Endothelial cell of umbilical vein (primary cell): ENCODE measurements around the gene ITPRID2. TPM values are rescaled to one million over a fixed set of nuclear protein-coding genes. Genes with fewer than 3 reads are reported as not detected.

Source experiments
- BruUV-seq: library from RNA; stranded (reverse); fragments of 400-500 nt; replicated peaks from 2 replicates; lab custom pipeline; 2021; lab: Mats Ljungman, UMichigan
- CTCF ChIA-PET: fragments of 300-600, 350-600 bp; sonication (Branson Sonifier 250); formaldehyde crosslinking; loops from one replicate; lab custom pipeline; 2021; ENCODE audit warnings: antibody characterized with exemption, inconsistent platforms; lab: Charles Lee
- POLR2A ChIA-PET: fragments of 300-600, 350-600 bp; sonication (Branson Sonifier 250); formaldehyde crosslinking; loops from one replicate; lab custom pipeline; 2021; ENCODE audit warnings: antibody characterized with exemption, inconsistent platforms; lab: Charles Lee
- DNase-seq: peaks from one replicate; pipeline ENCODE4 v3.0.0-alpha.2; 2011; ENCODE audit warnings: low read depth, low spot score
- FAIRE-seq: peaks from 2 replicates; lab custom pipeline; 2011; peaks lifted over from hg19 to GRCh38; lab: Jason Lieb, UNC
- H2AFZ ChIP-seq: 2 replicates; pipeline ENCODE4 v1.6.0; 2012; ENCODE audit warnings: low read depth, low read length, control low read depth, inconsistent platforms
- H3K27ac ChIP-seq: 2 replicates; pipeline ENCODE4 v1.5.1; 2011; ENCODE audit warnings: low read depth, mild to moderate bottlenecking, control low read depth, low read length, moderate library complexity; ENCODE audit not compliant: insufficient read depth
- H3K27me3 ChIP-seq, 2 experiments: 2 replicates each; pipeline versions ENCODE4 v1.6.0 to v1.6.1; 2011; ENCODE audit warnings: low read length in 2 of 2, mixed read lengths in 1 of 2; ENCODE audit not compliant: control insufficient read depth in 2 of 2, insufficient read depth in 2 of 2
- H3K36me3 ChIP-seq, 2 experiments: 2 replicates in 1 of 2; 3 replicates in 1 of 2; pipeline ENCODE4 v1.5.1; 2011; ENCODE audit warnings: low read length in 2 of 2, mild to moderate bottlenecking in 1 of 2, moderate library complexity in 1 of 2; ENCODE audit not compliant: control insufficient read depth in 2 of 2, insufficient read depth in 2 of 2; ENCODE audit errors: extremely low read depth in 1 of 2
- H3K4me1 ChIP-seq: 3 replicates; pipeline ENCODE4 v1.5.1; 2011; ENCODE audit warnings: mild to moderate bottlenecking, low read length; ENCODE audit not compliant: control insufficient read depth, insufficient read depth; ENCODE audit errors: extremely low read depth
- H3K4me2 ChIP-seq: 2 replicates; pipeline ENCODE4 v1.6.1; 2011; ENCODE audit warnings: low read length, control low read depth, mixed read lengths; ENCODE audit not compliant: insufficient read depth
- H3K4me3 ChIP-seq, 3 experiments: fragments of 200-600 bp in 1 of 3; sonication (generic), shearing (Covaris generic) in 1 of 3; replicated peaks in 1 of 3; 2 replicates each; pipeline ENCODE4 v1.5.1; 2011 to 2016; ENCODE audit warnings: control low read depth in 3 of 3, low read length in 3 of 3, mild to moderate bottlenecking in 2 of 3, inconsistent platforms in 1 of 3, low read depth in 1 of 3, moderate library complexity in 1 of 3; ENCODE audit not compliant: insufficient read depth in 1 of 3
- H3K79me2 ChIP-seq: 2 replicates; pipeline ENCODE4 v1.6.0; 2012; ENCODE audit warnings: low read length, inconsistent platforms; ENCODE audit not compliant: control insufficient read depth, insufficient read depth
- H3K9ac ChIP-seq: replicated peaks from 2 replicates; pipeline ENCODE3; 2011; ENCODE audit warnings: low read length, control low read depth; ENCODE audit not compliant: insufficient read depth; ENCODE audit errors: extremely low read depth
- H3K9me1 ChIP-seq: replicated peaks from 3 replicates; pipeline ENCODE4 v1.6.0; 2011; ENCODE audit warnings: mild to moderate bottlenecking, low read length; ENCODE audit not compliant: control insufficient read depth, insufficient read depth; ENCODE audit errors: extremely low read depth
- H3K9me3 ChIP-seq: replicated peaks from 2 replicates; pipeline ENCODE4 v1.5.1; 2012; ENCODE audit warnings: low read length, inconsistent platforms; ENCODE audit not compliant: control insufficient read depth, insufficient read depth
- H4K20me1 ChIP-seq: replicated peaks from 2 replicates; pipeline ENCODE3; 2011; ENCODE audit warnings: mild to moderate bottlenecking, low read length; ENCODE audit not compliant: control insufficient read depth, insufficient read depth; ENCODE audit errors: extremely low read depth
- CTCF ChIP-seq, 2 donors: IDR thresholded peaks; 1 replicate in 1 of 2; 2 replicates in 1 of 2; pipeline ENCODE4 v1.5.1; 2011; ENCODE audit warnings: low read length in 2 of 2, mild to moderate bottlenecking in 2 of 2, moderate library complexity in 2 of 2, control low read depth in 1 of 2, inconsistent platforms in 1 of 2, low read depth in 1 of 2; ENCODE audit not compliant: insufficient read depth in 1 of 2; ENCODE audit errors: extremely low read depth in 1 of 2
- EZH2 ChIP-seq: IDR thresholded peaks from 2 replicates; pipeline ENCODE4 v1.6.1; 2012; ENCODE audit warnings: borderline replicate concordance, low read depth, mild to moderate bottlenecking, moderate library complexity, low read length, inconsistent platforms; ENCODE audit not compliant: severe bottlenecking
- FOS ChIP-seq: IDR thresholded peaks from 2 replicates; pipeline ENCODE4 v1.6.1; 2011; ENCODE audit warnings: mild to moderate bottlenecking, low read length, moderate library complexity, borderline replicate concordance; ENCODE audit not compliant: insufficient read depth
- GATA2 ChIP-seq: IDR thresholded peaks from 2 replicates; pipeline ENCODE4 v1.7.0; 2011; ENCODE audit warnings: low read depth, mild to moderate bottlenecking, moderate library complexity, mixed read lengths, low read length; ENCODE audit not compliant: insufficient read length, insufficient read depth
- JUN ChIP-seq: IDR thresholded peaks from 2 replicates; pipeline ENCODE4 v1.6.1; 2011; ENCODE audit warnings: borderline replicate concordance, low read depth; ENCODE audit not compliant: insufficient read length, insufficient read depth
- MAX ChIP-seq: IDR thresholded peaks from 2 replicates; pipeline ENCODE4 v1.6.1; 2011; ENCODE audit not compliant: insufficient read depth, insufficient read length
- MYC ChIP-seq: IDR thresholded peaks from one replicate; pipeline ENCODE4 v1.6.1; 2011; ENCODE audit warnings: mild to moderate bottlenecking, low read depth, low read length
- POLR2A ChIP-seq: IDR thresholded peaks from 2 replicates; pipeline ENCODE4 v1.6.1; 2012; ENCODE audit warnings: low read depth, mild to moderate bottlenecking, control low read depth, low read length
- POLR2AphosphoS5 ChIP-seq: IDR thresholded peaks from 2 replicates; pipeline ENCODE4 v1.6.1; 2012; ENCODE audit warnings: low read depth, mild to moderate bottlenecking, control low read depth, low read length, moderate library complexity; ENCODE audit not compliant: insufficient read depth
- dilution Hi-C: fragments of 300-500 bp; cut with MboI; formaldehyde crosslinking; loops from one replicate; pipeline ENCODE4 v1.15.0; 2019; ENCODE audit warnings: low sequenced_read_pairs; ENCODE audit not compliant: extremely low pct_ligation_motif_present
- intact Hi-C: fragments of 100-400 bp; cut with micrococcal nuclease; formaldehyde crosslinking; loops from one replicate; pipeline ENCODE4 v1.10.0; 2022
- polyA plus RNA-seq, 4 experiments: library from polyadenylated mRNA; depleted of rRNA in 3 of 4; stranded (reverse) in 3 of 4; unstranded in 1 of 4; fragments of >200 nt; gene quantifications; 2 replicates each; pipeline versions ENCODE4 v1.2.1 to v1.2.3, GENCODE V29; 2011 to 2012; ENCODE audit warnings: missing spikeins in 1 of 4
- total RNA-seq: library from RNA; stranded (reverse); gene quantifications from 2 replicates; pipeline ENCODE4 v1.2.3, GENCODE V29; 2021

The ITPRID2 gene
- total and polyA plus RNA-seq, 2 donors (not counting 3 experiments of a cell fraction or from before 2014, with no cell fraction given): 37.6 to 272 TPM

GRCh38 chr2:181859123-181859522 lies 32.4 kb upstream of the ITPRID2 start:
- FAIRE-seq (no peak), DNase-seq (no peak)
- H3K36me3 ChIP-seq: no peaks in the 10 kb centered on the region
- no peaks in the 10 kb centered on the region for H3K79me2 ChIP-seq
- ChIA-PET POLR2A (no interaction called here), CTCF (interaction anchor here (0.7 kb wide), 1 partner anchor 9 kb away, joined by 3 read pairs; no protein-coding TSS in a partner anchor)
- dilution Hi-C loops: no loop called here
- H3K4me1 ChIP-seq: no peaks in the 10 kb centered on the region
- no peaks in the 10 kb centered on the region for H3K9me1 ChIP-seq
- H4K20me1 ChIP-seq: no peaks in the 10 kb centered on the region
- no peak overlapping the region for H3K9ac ChIP-seq
- H3K4me2 ChIP-seq: no peak overlapping the region
- H3K27ac ChIP-seq: no peak overlapping the region
- H3K27me3 ChIP-seq: no peaks in the 10 kb centered on the region
- no peak for TF ChIP-seq CTCF (IDR thresholded peaks at IDR 0.05; ENCODE audit: extremely low read depth in 1 of 2, insufficient read depth in 1 of 2, low read depth in 1 of 2, low read length in 2 of 2)
- intact Hi-C loops: no loop called here
- H3K9me3 ChIP-seq: no peaks in the 10 kb centered on the region
- H3K4me3 ChIP-seq: no peak overlapping the region
- no peak overlapping the region for H2AFZ ChIP-seq
- no TSS peak for BruUV-seq

GRCh38 chr2:181859803-181860202 lies 31.7 kb upstream of the ITPRID2 start:
- Histone ChIP-seq H4K20me1 (no peaks in the 10 kb centered on the region), H3K27ac (no peak overlapping the region), H2AFZ (no peak overlapping the region), H3K79me2 (no peaks in the 10 kb centered on the region), H3K4me1 (no peaks in the 10 kb centered on the region), H3K9ac (no peak overlapping the region), H3K9me3 (no peaks in the 10 kb centered on the region), H3K4me2 (no peak overlapping the region), H3K27me3 (no peaks in the 10 kb centered on the region), H3K9me1 (no peaks in the 10 kb centered on the region), H3K4me3 (no peak overlapping the region), H3K36me3 (no peaks in the 10 kb centered on the region)
- CTCF ChIA-PET: no interaction called here
- no peak for TF ChIP-seq FOS
- no peak for TF ChIP-seq POLR2A
- no peak for TF ChIP-seq CTCF (IDR thresholded peaks at IDR 0.05; ENCODE audit: extremely low read depth in 1 of 2, insufficient read depth in 1 of 2, low read depth in 1 of 2, low read length in 2 of 2)
- no peak for TF ChIP-seq JUN
- TF ChIP-seq MYC: no peak
- TF ChIP-seq MAX: no peak
- no peak for TF ChIP-seq GATA2
- TF ChIP-seq EZH2: no peak
- no peak for TF ChIP-seq POLR2AphosphoS5
- no TSS peak for BruUV-seq
- FAIRE-seq: no peak
- POLR2A ChIA-PET: no interaction called here
- intact Hi-C loops (no loop called here), dilution Hi-C loops (no loop called here)
- no peak for DNase-seq
